Lower leg skin (tissue), 4 donors: Measurements from ENCODE around the gene EPHB2. TPM values are rescaled to one million over a fixed set of nuclear protein-coding genes. Genes with fewer than 3 reads are reported as not detected.

Experiments
- DNase-seq, 2 donors: peaks; one replicate each; pipeline ENCODE4 v3.0.0-alpha.2; 2019; ENCODE audit warnings: low spot score in 2 of 2
- H3K4me3 ChIP-seq: fragments of 200-600 bp; sonication (generic); 2 replicates; pipeline ENCODE4 v1.5.1; 2017; ENCODE audit warnings: mild to moderate bottlenecking, low read depth; ENCODE audit not compliant: poor library complexity, severe bottlenecking
- CTCF ChIP-seq, 3 donors: fragments of 450-650 bp; IDR thresholded peaks; one replicate each; pipeline ENCODE4 v1.5.1; 2016; ENCODE audit warnings: antibody characterized with exemption in 3 of 3, mild to moderate bottlenecking in 3 of 3, moderate library complexity in 2 of 3
- POLR2A ChIP-seq, 2 donors: fragments of 450-650 bp; IDR thresholded peaks; one replicate each; pipeline ENCODE4 v1.6.1; 2016 to 2017; ENCODE audit warnings: antibody characterized with exemption in 2 of 2, mild to moderate bottlenecking in 1 of 2, moderate library complexity in 1 of 2
- WGBS, 2 donors: methylation state at CpG; one replicate each; pipeline ENCODE4 v1.1.5; 2018; 5-methylcytosine and 5-hydroxymethylcytosine counted together
- intact Hi-C: fragments of 100-400 bp; cut with DNase I; formaldehyde crosslinking; loops from one replicate; pipeline ENCODE4 v1.15.0; 2023; ENCODE audit warnings: low total_unique reads
- total RNA-seq, 4 donors: library from RNA; depleted of rRNA; stranded (reverse); fragments of >200 nt; gene quantifications; one replicate each; pipeline ENCODE4 v1.1.0, GENCODE V29; 2016

The EPHB2 gene
- total RNA-seq, 4 donors from 2014 or later: 0.57 to 3.1 (median 1.7) TPM

- intact Hi-C loops: no loop called here
- no peak for TF ChIP-seq POLR2A (IDR thresholded peaks at IDR 0.05)
- TF ChIP-seq CTCF (IDR thresholded peaks at IDR 0.05): no peak
- DNase-seq: no peak
- 65 to 76% methylated on average over 15 of the region's 15 CpGs for WGBS, 2 donors
- H3K4me3 ChIP-seq: no peak overlapping the region
Observed at GRCh38 chr1:22826604-22827580, 116.3 kb downstream of the EPHB2 start.

GRCh38 chr1:22827666-22828483, 117.2 kb downstream of the EPHB2 start:
- no peak overlapping the region for H3K4me3 ChIP-seq
- no peak for DNase-seq
- intact Hi-C loops: no loop called here
- 58 to 87% methylated on average over 9 of the region's 9 CpGs for WGBS, 2 donors
- TF ChIP-seq CTCF (IDR thresholded peaks at IDR 0.05) (no peak), POLR2A (IDR thresholded peaks at IDR 0.05) (no peak)

- TF ChIP-seq POLR2A (IDR thresholded peaks at IDR 0.05): no peak
- no peak for TF ChIP-seq CTCF (IDR thresholded peaks at IDR 0.05)
- no peak overlapping the region for H3K4me3 ChIP-seq
- WGBS, 2 donors: 57 to 59% methylated on average over 15 of the region's 15 CpGs
- intact Hi-C loops: no loop called here
- peak in 1 of 2 donors; percentile 54 for DNase-seq
Observed at GRCh38 chr1:22828484-22829308, 118.1 kb downstream of the EPHB2 start.

- no peak for TF ChIP-seq CTCF (IDR thresholded peaks at IDR 0.05)
- TF ChIP-seq POLR2A (IDR thresholded peaks at IDR 0.05): no peak
- intact Hi-C loops: no loop called here
- H3K4me3 ChIP-seq: no peak overlapping the region
- DNase-seq: no peak
- WGBS, 2 donors: 50 to 53% methylated on average over 9 to 12 of the region's 12 CpGs
Observed at GRCh38 chr1:22829309-22829989, 118.8 kb downstream of the EPHB2 start.

GRCh38 chr1:22830041-22830566, 119.5 kb downstream of the EPHB2 start:
- TF ChIP-seq POLR2A (IDR thresholded peaks at IDR 0.05) (no peak), CTCF (IDR thresholded peaks at IDR 0.05) (no peak)
- no peak overlapping the region for H3K4me3 ChIP-seq
- DNase-seq: no peak
- intact Hi-C loops: no loop called here
- WGBS, 2 donors: 54 to 63% methylated on average over 6 of the region's 6 CpGs
